ENCODE measurements around the gene TTLL1. TPM values are rescaled to one million over a fixed set of nuclear protein-coding genes. Genes with fewer than 3 reads are reported as not detected.

Gene TTLL1
- total RNA-seq, 1 donor from 2014 or later, result 6.3 TPM

GRCh38 chr22:43008509-43008908 lies 80.7 kb downstream of the TTLL1 start:
- no peak overlapping the region for H3K4me3 ChIP-seq (ENCODE audit: low read depth, low read length)
- H3K27me3 ChIP-seq (ENCODE audit: control insufficient read depth, insufficient read depth, low read length), result no peaks in the 10 kb centered on the region
- FAIRE-seq (no peak), DNase-seq (ENCODE audit: low read depth) (no peak)
- TF ChIP-seq CTCF (IDR thresholded peaks at IDR 0.05; ENCODE audit: insufficient read depth, low read length, severe bottlenecking), result no peak
- H3K36me3 ChIP-seq (ENCODE audit: control insufficient read depth, insufficient read depth, low read length), result no peaks in the 10 kb centered on the region

GRCh38 chr22:43007519-43008102 lies 81.6 kb downstream of the TTLL1 start:
- no peak for FAIRE-seq

GRCh38 chr22:43006753-43007152 lies 82.4 kb downstream of the TTLL1 start:
- no peak for FAIRE-seq
- no peaks in the 10 kb centered on the region for H3K27me3 ChIP-seq (ENCODE audit: control insufficient read depth, insufficient read depth, low read length)
- no peak for DNase-seq (ENCODE audit: low read depth)
- TF ChIP-seq CTCF (IDR thresholded peaks at IDR 0.05; ENCODE audit: insufficient read depth, low read length, severe bottlenecking), result no peak
- no peak overlapping the region for H3K4me3 ChIP-seq (ENCODE audit: low read depth, low read length)
- no peaks in the 10 kb centered on the region for H3K36me3 ChIP-seq (ENCODE audit: control insufficient read depth, insufficient read depth, low read length)

More at GRCh38 chr22:43007519-43008102, 81.6 kb downstream of the TTLL1 start:
- Histone ChIP-seq H3K27me3 (ENCODE audit: control insufficient read depth, insufficient read depth, low read length) (no peaks in the 10 kb centered on the region), H3K36me3 (ENCODE audit: control insufficient read depth, insufficient read depth, low read length) (no peaks in the 10 kb centered on the region), H3K4me3 (ENCODE audit: low read depth, low read length) (no peak overlapping the region)
- no peak for TF ChIP-seq CTCF (IDR thresholded peaks at IDR 0.05; ENCODE audit: insufficient read depth, low read length, severe bottlenecking)
- DNase-seq (ENCODE audit: low read depth), result no peak

GRCh38 chr22:43006016-43006505 lies 83.1 kb downstream of the TTLL1 start:
- no peak for FAIRE-seq
- Histone ChIP-seq H3K36me3 (ENCODE audit: control insufficient read depth, insufficient read depth, low read length) (no peaks in the 10 kb centered on the region), H3K4me3 (ENCODE audit: low read depth, low read length) (no peak overlapping the region), H3K27me3 (ENCODE audit: control insufficient read depth, insufficient read depth, low read length) (no peaks in the 10 kb centered on the region)
- no peak for TF ChIP-seq CTCF (IDR thresholded peaks at IDR 0.05; ENCODE audit: insufficient read depth, low read length, severe bottlenecking)
- no peak for DNase-seq (ENCODE audit: low read depth)

- Histone ChIP-seq H3K27me3 (ENCODE audit: control insufficient read depth, insufficient read depth, low read length) (no peaks in the 10 kb centered on the region), H3K36me3 (ENCODE audit: control insufficient read depth, insufficient read depth, low read length) (no peaks in the 10 kb centered on the region), H3K4me3 (ENCODE audit: low read depth, low read length) (no peak overlapping the region)
- FAIRE-seq (no peak), DNase-seq (ENCODE audit: low read depth) (no peak)
- no peak for TF ChIP-seq CTCF (IDR thresholded peaks at IDR 0.05; ENCODE audit: insufficient read depth, low read length, severe bottlenecking)
Observed at GRCh38 chr22:43005106-43005505, 84.1 kb downstream of the TTLL1 start.
